A673 (cell line): ENCODE results near the gene NRIP2. TPM values are rescaled to one million over a fixed set of nuclear protein-coding genes. Genes with fewer than 3 reads are reported as not detected.

Experiments
- BruUV-seq: library from RNA; stranded (reverse); fragments of 400-500 nt; replicated peaks from 2 replicates; lab custom pipeline; 2021; lab: Mats Ljungman, UMichigan
- CTCF ChIA-PET: fragments of 300-600 bp; sonication (Branson Sonifier 250); formaldehyde crosslinking; loops from one replicate; lab custom pipeline; 2022; ENCODE audit warnings: antibody characterized with exemption; lab: Charles Lee
- POLR2A ChIA-PET: fragments of 300-600 bp; sonication (Branson Sonifier 250); formaldehyde crosslinking; loops from one replicate; lab custom pipeline; 2022; ENCODE audit warnings: antibody characterized with exemption; ENCODE audit not compliant: low non-redundant PET; lab: Charles Lee
- DNase-seq: peaks from one replicate; pipeline ENCODE4 v3.0.0-alpha.2; 2015; ENCODE audit warnings: low spot score
- H3K27ac ChIP-seq: fragments of 200-600 bp; sonication (generic); 2 replicates; pipeline ENCODE4 v1.5.1; 2016; ENCODE audit warnings: mixed run types, low read depth, mild to moderate bottlenecking, mixed read lengths, antibody characterized with exemption, low read length; ENCODE audit not compliant: poor library complexity, severe bottlenecking
- H3K27me3 ChIP-seq: fragments of 200-600 bp; sonication (generic); replicated peaks from 2 replicates; pipeline ENCODE4 v1.6.1; 2017; ENCODE audit warnings: mixed run types, low read depth, mild to moderate bottlenecking, mixed read lengths, antibody characterized with exemption, low read length; ENCODE audit not compliant: insufficient read depth, poor library complexity
- H3K36me3 ChIP-seq: fragments of 200-600 bp; sonication (generic); 2 replicates; pipeline ENCODE4 v1.6.1; 2016; ENCODE audit warnings: mixed run types, mild to moderate bottlenecking, mixed read lengths, antibody characterized with exemption, low read length; ENCODE audit not compliant: insufficient read depth, poor library complexity, severe bottlenecking
- H3K4me1 ChIP-seq: fragments of 200-600 bp; sonication (generic); 2 replicates; pipeline ENCODE4 v1.6.1; 2017; ENCODE audit warnings: mixed run types, mild to moderate bottlenecking, mixed read lengths, antibody characterized with exemption, low read length; ENCODE audit not compliant: insufficient read depth, poor library complexity, severe bottlenecking
- H3K4me3 ChIP-seq: fragments of 200-600 bp; sonication (generic); 2 replicates; pipeline ENCODE4 v1.5.1; 2016; ENCODE audit warnings: low read depth, mixed run types, mild to moderate bottlenecking, mixed read lengths, low read length; ENCODE audit not compliant: poor library complexity, severe bottlenecking
- H3K9me3 ChIP-seq: fragments of 200-600 bp; sonication (generic); 2 replicates; pipeline ENCODE4 v1.6.1; 2016; ENCODE audit warnings: mixed run types, low read depth, mild to moderate bottlenecking, mixed read lengths, antibody characterized with exemption, low read length; ENCODE audit not compliant: poor library complexity, severe bottlenecking
- EZH2 ChIP-seq: fragments of 200-600 bp; sonication (generic); IDR thresholded peaks from 2 replicates; pipeline ENCODE4 v1.6.1; 2017; ENCODE audit warnings: borderline replicate concordance, low read depth, mild to moderate bottlenecking, mixed read lengths, antibody characterized with exemption, low read length; ENCODE audit not compliant: poor library complexity, severe bottlenecking
- intact Hi-C: fragments of 100-400 bp; cut with micrococcal nuclease; formaldehyde crosslinking; loops from one replicate; pipeline ENCODE4 v1.10.0; 2022; ENCODE audit not compliant: unreplicated experiment
- total RNA-seq: library from RNA; stranded (reverse); gene quantifications from 2 replicates; pipeline ENCODE4 v1.2.3, GENCODE V29; 2021
- TF ChIP-seq, protein P1 (sequence below): fragments of 300-800, 200-600 bp; sonication (generic); conservative IDR thresholded peaks from 2 replicates; pipeline ENCODE4 v1.5.1; 2017; ENCODE audit warnings: low read depth, mild to moderate bottlenecking, antibody characterized with exemption, low read length, moderate library complexity, mixed read lengths

NRIP2 gene
- total RNA-seq, 1 experiment from 2014 or later: 0.39 TPM

DNA sequence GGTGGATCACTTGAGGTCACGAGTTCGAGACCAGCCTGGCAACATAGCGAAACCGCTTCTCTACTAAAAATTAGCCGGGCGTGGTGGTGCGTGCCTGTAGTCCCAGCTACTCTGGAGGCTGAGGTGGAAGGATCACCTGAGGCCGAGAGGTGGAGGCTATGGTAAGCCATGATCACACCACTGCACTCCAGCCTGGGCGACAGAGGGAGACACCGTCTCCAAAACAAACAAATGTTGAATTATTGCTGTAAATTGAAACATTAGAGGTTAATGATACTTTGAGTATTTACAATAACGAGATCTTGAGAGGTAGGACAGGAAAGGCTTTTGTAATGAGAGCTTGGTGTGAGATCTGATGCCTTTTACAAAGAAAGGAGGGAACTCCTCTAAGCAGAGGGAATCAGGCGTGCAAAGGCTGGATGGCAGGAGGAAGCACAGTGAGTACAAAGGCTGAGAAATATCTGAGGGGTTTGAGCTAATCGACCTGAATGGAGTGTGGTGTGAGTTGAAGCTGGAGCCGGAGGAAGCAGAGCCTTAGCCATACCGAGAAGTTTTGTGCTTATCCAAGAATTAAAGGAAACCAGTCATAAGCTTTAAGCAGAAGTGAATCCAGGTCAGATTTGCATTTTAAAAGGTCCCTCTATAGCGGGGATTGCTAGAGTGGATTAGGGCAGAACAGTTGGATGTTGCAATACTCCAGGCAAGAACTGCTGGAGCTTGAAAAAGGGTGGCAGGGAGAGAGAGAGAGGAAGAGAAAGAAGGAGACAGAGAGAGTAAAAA lies 43.3 kb upstream of the NRIP2 start:
- intact Hi-C loops: loop anchor here (1.0 to 2.0 kb wide), 3 partner anchors 12 to 67 kb away; partner anchors contain the start of gene TULP3
- ChIA-PET POLR2A (interaction anchor here (0.6 kb wide), 1 partner anchor 76 kb away, joined by 11 read pairs; no protein-coding TSS in a partner anchor), CTCF (interaction anchor here (1.1 kb wide), 1 partner anchor 156 kb away, joined by 4 read pairs; no protein-coding TSS in a partner anchor)
- no peaks in the 10 kb centered on the region for H3K27me3 ChIP-seq
- no peaks in the 10 kb centered on the region for H3K4me1 ChIP-seq
- TF ChIP-seq, protein P1, sequence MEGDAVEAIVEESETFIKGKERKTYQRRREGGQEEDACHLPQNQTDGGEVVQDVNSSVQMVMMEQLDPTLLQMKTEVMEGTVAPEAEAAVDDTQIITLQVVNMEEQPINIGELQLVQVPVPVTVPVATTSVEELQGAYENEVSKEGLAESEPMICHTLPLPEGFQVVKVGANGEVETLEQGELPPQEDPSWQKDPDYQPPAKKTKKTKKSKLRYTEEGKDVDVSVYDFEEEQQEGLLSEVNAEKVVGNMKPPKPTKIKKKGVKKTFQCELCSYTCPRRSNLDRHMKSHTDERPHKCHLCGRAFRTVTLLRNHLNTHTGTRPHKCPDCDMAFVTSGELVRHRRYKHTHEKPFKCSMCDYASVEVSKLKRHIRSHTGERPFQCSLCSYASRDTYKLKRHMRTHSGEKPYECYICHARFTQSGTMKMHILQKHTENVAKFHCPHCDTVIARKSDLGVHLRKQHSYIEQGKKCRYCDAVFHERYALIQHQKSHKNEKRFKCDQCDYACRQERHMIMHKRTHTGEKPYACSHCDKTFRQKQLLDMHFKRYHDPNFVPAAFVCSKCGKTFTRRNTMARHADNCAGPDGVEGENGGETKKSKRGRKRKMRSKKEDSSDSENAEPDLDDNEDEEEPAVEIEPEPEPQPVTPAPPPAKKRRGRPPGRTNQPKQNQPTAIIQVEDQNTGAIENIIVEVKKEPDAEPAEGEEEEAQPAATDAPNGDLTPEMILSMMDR: peak; percentile 23; the same call in 1 of the 2 replicates
- no peak for TF ChIP-seq EZH2
- H3K9me3 ChIP-seq: no peaks in the 10 kb centered on the region
- peaks cover 34% of the 10 kb centered on the region for H3K36me3 ChIP-seq
- H3K27ac ChIP-seq: peak overlapping the region; percentile 86
- H3K4me3 ChIP-seq: peak overlapping the region; percentile 65
- peak; percentile 70 for DNase-seq
- no TSS peak for BruUV-seq

DNA sequence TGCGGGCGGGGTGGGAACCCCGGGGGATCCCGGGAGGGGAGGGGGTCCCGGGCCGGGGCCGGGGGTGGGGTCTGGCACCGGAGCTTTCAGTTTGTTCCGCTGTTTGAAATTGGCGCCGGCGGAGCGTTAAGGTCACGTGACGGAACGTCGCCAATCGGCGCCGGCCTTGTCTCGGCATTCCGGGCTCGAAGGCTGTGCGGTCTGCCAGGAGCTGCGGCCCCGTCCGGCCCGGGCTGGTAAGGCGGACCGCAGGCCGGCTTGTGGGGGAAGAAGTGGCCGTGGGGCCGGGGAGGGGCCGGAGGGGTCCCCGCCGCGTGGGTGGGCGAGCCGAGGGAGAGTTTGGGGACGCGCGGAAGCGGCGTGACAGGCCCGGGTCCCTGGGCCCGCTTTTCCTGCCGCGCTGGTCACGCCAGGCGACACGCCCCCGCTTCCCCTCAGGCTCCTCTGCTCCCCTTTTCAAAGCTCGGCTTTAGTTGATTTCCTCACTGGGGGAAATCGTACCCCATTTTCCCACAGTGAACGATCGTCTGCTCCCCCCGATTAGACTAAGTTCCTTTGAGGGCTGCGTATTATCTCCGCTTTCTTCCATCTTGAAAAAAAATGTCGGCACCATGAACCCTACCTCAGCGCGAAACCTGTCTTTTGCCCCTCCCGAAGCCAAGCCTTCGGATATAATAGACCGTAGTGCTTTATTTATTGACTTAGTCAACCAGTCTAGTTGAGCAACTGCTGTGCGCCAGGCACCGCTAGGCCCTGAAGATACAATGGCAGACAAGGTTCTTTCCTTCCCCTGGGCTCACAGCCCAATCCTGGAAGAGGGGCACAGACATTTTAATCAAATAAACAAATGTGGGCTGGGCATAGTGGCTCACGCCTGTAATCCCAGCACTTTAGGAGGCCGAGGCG lies 42.5 kb upstream of the NRIP2 start, which contains the start of the genes FOXM1 and RHNO1:
FOXM1 (minus strand) TSS at position 128 of the 906 bp plus-strand sequence. CDS start 2,696 bp downstream, outside the sequence.
RHNO1 (plus strand) TSS at position 177 of the 906 bp plus-strand sequence. CDS start 8,144 bp downstream, outside the sequence.
- Histone ChIP-seq H3K27me3 (no peaks in the 10 kb centered on the region), H3K4me3 (peak within 1 kb of the TSS; percentile 65), H3K9me3 (no peaks in the 10 kb centered on the region), H3K4me1 (no peaks in the 10 kb centered on the region), H3K36me3 (peaks cover 42% of the 10 kb centered on the region), H3K27ac (peak within 1 kb of the TSS; percentile 86)
- intact Hi-C loops: loop anchor here (1.0 to 2.0 kb wide), 2 partner anchors 34 to 68 kb away; no protein-coding TSS in a partner anchor
- ChIA-PET CTCF (interaction anchor here (0.9 to 1.2 kb wide), 2 partner anchors 14 to 21 kb away, joined by 3 to 4 read pairs; partner anchors contain the start of genes TEX52 and TULP3), POLR2A (interaction anchor here (0.6 kb wide), 1 partner anchor 77 kb away, joined by 11 read pairs; no protein-coding TSS in a partner anchor)
- TSS peak; percentile 74 for BruUV-seq
- TF ChIP-seq EZH2: no peak
- TF ChIP-seq, protein P1: no peak
- peak; percentile 93 for DNase-seq
